H1 (cell line): Measurements from ENCODE around the gene TTPAL. TPM values are rescaled to one million over a fixed set of nuclear protein-coding genes. Genes with fewer than 3 reads are reported as not detected.

Experiments
- CBX8 ChIP-seq: fragments of 300-800, 300-1000 bp; sonication (generic); IDR thresholded peaks from 2 replicates; pipeline ENCODE4 v1.7.1; 2016; ENCODE audit warnings: low read depth, low read length, borderline replicate concordance
- CTBP2 ChIP-seq: IDR thresholded peaks from 2 replicates; pipeline ENCODE4 v1.7.0; 2011; ENCODE audit warnings: borderline replicate concordance, mild to moderate bottlenecking, moderate library complexity, mixed read lengths, low read length; ENCODE audit not compliant: insufficient read depth, insufficient read length
- EP300 ChIP-seq, 2 experiments: IDR thresholded peaks; 1 replicate in 1 of 2; 2 replicates in 1 of 2; pipeline ENCODE4 v1.6.1; 2011 to 2012; ENCODE audit warnings: low read depth in 2 of 2, low read length in 2 of 2, mild to moderate bottlenecking in 2 of 2, borderline replicate concordance in 1 of 2, inconsistent platforms in 1 of 2, moderate library complexity in 1 of 2
- JUN ChIP-seq: IDR thresholded peaks from 2 replicates; pipeline ENCODE4 v1.6.1; 2011; ENCODE audit warnings: low read depth, mild to moderate bottlenecking, improper control_type of control experiment, low read length
- KDM5A ChIP-seq: fragments of 200-600 bp; IDR thresholded peaks from 2 replicates; pipeline ENCODE4 v1.7.1; 2012; ENCODE audit warnings: mild to moderate bottlenecking, low read length, inconsistent platforms, mixed read lengths
- RBBP5 ChIP-seq: IDR thresholded peaks from 2 replicates; pipeline ENCODE4 v1.7.1; 2012; ENCODE audit warnings: low read depth, mild to moderate bottlenecking, inconsistent platforms, low read length, moderate library complexity, borderline replicate concordance
- SP4 ChIP-seq: IDR thresholded peaks from 2 replicates; pipeline ENCODE4 v1.6.1; 2012; ENCODE audit warnings: low read length, inconsistent platforms
- polyA plus RNA-seq, 7 experiments: library from polyadenylated mRNA; depleted of rRNA in 3 of 7; stranded (reverse) in 5 of 7; unstranded in 2 of 7; fragments of >200 nt in 5 of 7; fragments of 200-250 nt in 2 of 7; gene quantifications; 1 replicate in 5 of 7; 2 replicates in 1 of 7; 4 replicates in 1 of 7; pipeline versions ENCODE4 v1.2.1 to v1.2.3, GENCODE V29; 2011 to 2013; ENCODE audit warnings: missing spikeins in 2 of 7, mixed read lengths in 2 of 7
- total RNA-seq: library from RNA; stranded (reverse); fragmentation: NEBNext Ultra II Directional; extraction: Animal tissue kit (Norgen Biotek cat#: 25700); gene quantifications from 2 replicates; pipeline ENCODE4 v1.2.1, GENCODE V29; 2021

TTPAL gene
- total and polyA plus RNA-seq, 2 of the 8 experiments (the other 6 are each of a cell fraction or from before 2014, with no cell fraction given): 2.8 to 14.0 TPM

- TF ChIP-seq CBX8 (no peak), JUN (no peak), EP300 (IDR thresholded peaks at IDR 0.05; ENCODE audit: borderline replicate concordance in 1 of 2, low read depth in 2 of 2, low read length in 2 of 2) (no peak), KDM5A (no peak), CTBP2 (no peak), SP4 (no peak), RBBP5 (no peak)
Measured at GRCh38 chr20:44518248-44518647, 42.6 kb downstream of the TTPAL start (continued).
